ENCODE results near the gene DAAM2.

The DAAM2 gene

DNA sequence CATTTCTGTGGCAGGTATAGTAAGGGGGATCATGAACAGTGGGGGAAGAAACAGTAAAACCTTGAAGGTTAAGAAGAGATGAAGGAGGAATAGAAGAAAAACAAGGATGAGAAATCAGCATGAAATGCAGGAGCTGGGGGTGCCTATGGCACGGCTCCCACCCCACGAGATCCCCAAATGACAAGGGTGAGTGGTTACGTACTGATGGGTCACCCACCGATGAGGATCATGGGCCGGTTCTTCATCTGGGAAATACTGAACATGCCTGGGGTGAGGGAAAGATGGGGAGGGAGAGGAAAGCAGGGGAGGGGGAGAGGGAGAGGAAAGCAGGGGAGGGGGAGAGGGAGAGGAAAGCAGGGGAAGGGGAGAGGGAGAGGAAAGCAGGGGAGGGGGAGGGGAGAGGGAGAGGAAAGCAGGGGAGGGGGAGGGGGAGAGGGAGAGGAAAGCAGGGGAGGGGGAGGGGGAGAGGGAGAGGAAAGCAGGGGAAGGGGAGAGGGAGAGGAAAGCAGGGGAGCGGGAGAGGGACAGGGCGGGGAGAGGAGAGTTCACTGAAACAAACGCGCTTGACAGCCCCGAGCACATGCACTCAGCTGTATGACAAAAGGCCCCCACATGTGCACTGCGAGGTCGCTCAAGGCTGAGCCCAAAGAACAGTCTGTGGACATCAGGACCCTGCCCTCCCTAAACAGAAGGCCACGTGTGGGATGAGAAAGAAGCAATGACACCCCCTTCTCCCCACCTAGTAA is 116.8 kb downstream of the DAAM2 start:
- Histone ChIP-seq H3K36me3 (ENCODE audit: control insufficient read depth, insufficient read depth, low read length) (no peaks in the 10 kb centered on the region), H4K8ac (ENCODE audit: low read depth, low read length) (no peak overlapping the region), H3K4me3 (ENCODE audit: low read length) (no peak overlapping the region), H2BK15ac (replicated peaks; ENCODE audit: low read depth) (no peak overlapping the region), H3K9ac (ENCODE audit: low read length) (no peak overlapping the region), H3K56ac (ENCODE audit: low read length) (no peak overlapping the region), H3K4me1 (ENCODE audit: control insufficient read depth, low read depth, low read length) (no peaks in the 10 kb centered on the region), H3K79me1 (ENCODE audit: low read length) (no peaks in the 10 kb centered on the region), H3K27ac (ENCODE audit: low read depth, low read length) (no peak overlapping the region), H3K27me3 (ENCODE audit: insufficient read depth, low read length, poor library complexity) (no peaks in the 10 kb centered on the region), H2BK5ac (ENCODE audit: low read length) (no peak overlapping the region), H3K79me2 (ENCODE audit: control insufficient read depth, insufficient read depth, low read length) (no peaks in the 10 kb centered on the region), H3K4me2 (ENCODE audit: low read length) (no peak overlapping the region), H3K4ac (ENCODE audit: low read depth, low read length) (no peak overlapping the region), H3K18ac (ENCODE audit: low read length) (no peak overlapping the region), H2BK120ac (ENCODE audit: low read depth, low read length) (no peak overlapping the region), H4K5ac (ENCODE audit: low read length) (no peak overlapping the region), H3K23ac (ENCODE audit: low read length) (no peak overlapping the region), H2AK5ac (ENCODE audit: low read length) (no peak overlapping the region)
- DNase-seq: no peak
- WGBS (ENCODE audit: extremely low coverage, insufficient coverage, low lambda C conversion rate): no CpG with 5 or more reads among the region's 13 CpGs

DNA sequence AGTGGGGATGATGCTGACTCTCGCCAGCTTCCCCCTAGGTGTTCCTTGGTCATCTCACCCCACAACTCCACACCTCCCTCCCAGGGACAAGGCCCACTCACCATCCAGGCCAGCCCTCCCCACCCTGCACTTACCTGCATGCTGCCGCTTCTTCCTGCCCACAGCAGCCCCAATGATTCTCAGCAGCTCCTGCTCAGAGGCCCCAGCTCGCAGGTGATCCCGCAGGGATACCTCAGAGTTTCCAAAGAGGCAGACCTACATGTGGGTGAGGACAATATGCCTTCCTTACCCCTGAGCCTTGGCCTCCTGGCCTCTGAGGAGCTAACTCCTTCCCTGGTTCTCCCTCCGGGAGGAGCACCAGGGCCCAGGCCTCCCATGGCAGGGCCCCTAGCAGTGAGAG is 117.5 kb downstream of the DAAM2 start:
- H2BK5ac ChIP-seq (ENCODE audit: low read length): no peak overlapping the region
- DNase-seq: no peak
- no peak overlapping the region for H3K23ac ChIP-seq (ENCODE audit: low read length)
- H3K4me2 ChIP-seq (ENCODE audit: low read length): no peak overlapping the region
- no peak overlapping the region for H3K4ac ChIP-seq (ENCODE audit: low read depth, low read length)
- H3K36me3 ChIP-seq (ENCODE audit: control insufficient read depth, insufficient read depth, low read length): no peaks in the 10 kb centered on the region
- no peaks in the 10 kb centered on the region for H3K79me2 ChIP-seq (ENCODE audit: control insufficient read depth, insufficient read depth, low read length)
- H2BK15ac ChIP-seq (replicated peaks; ENCODE audit: low read depth): no peak overlapping the region
- H3K56ac ChIP-seq (ENCODE audit: low read length): no peak overlapping the region
- H2BK120ac ChIP-seq (ENCODE audit: low read depth, low read length): no peak overlapping the region
- no peak overlapping the region for H3K9ac ChIP-seq (ENCODE audit: low read length)
- H2AK5ac ChIP-seq (ENCODE audit: low read length): no peak overlapping the region
- no peak overlapping the region for H4K5ac ChIP-seq (ENCODE audit: low read length)
- no peak overlapping the region for H3K27ac ChIP-seq (ENCODE audit: low read depth, low read length)
- WGBS (ENCODE audit: extremely low coverage, insufficient coverage, low lambda C conversion rate): no CpG with 5 or more reads among the region's 5 CpGs
- no peaks in the 10 kb centered on the region for H3K27me3 ChIP-seq (ENCODE audit: insufficient read depth, low read length, poor library complexity)
- H3K18ac ChIP-seq (ENCODE audit: low read length): no peak overlapping the region
- no peak overlapping the region for H4K8ac ChIP-seq (ENCODE audit: low read depth, low read length)
- H3K79me1 ChIP-seq (ENCODE audit: low read length): no peaks in the 10 kb centered on the region
- H3K4me3 ChIP-seq (ENCODE audit: low read length): no peak overlapping the region
- H3K4me1 ChIP-seq (ENCODE audit: control insufficient read depth, low read depth, low read length): no peaks in the 10 kb centered on the region

DNA sequence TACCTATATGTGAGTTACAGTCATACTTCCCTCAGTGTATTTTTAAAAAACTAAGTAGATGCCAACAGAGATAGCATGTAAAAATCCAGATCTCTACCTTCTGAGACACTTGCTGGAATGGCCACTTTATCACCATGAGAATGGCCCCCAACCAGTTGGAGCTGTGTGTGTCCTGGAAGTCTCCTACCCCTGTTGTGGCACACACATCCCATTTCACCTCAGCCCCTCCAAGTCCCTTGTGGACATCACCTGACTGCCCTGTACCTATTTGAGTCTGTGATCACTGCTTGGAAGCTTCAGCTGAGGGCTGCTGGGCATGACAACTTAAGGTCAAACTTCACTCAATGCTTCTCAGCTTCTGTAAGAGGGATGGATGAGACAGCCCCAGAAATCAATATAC is 118.0 kb downstream of the DAAM2 start:
- no peak overlapping the region for H2AK5ac ChIP-seq (ENCODE audit: low read length)
- H3K79me2 ChIP-seq (ENCODE audit: control insufficient read depth, insufficient read depth, low read length): no peaks in the 10 kb centered on the region
- no peak overlapping the region for H4K8ac ChIP-seq (ENCODE audit: low read depth, low read length)
- H3K56ac ChIP-seq (ENCODE audit: low read length): no peak overlapping the region
- no peaks in the 10 kb centered on the region for H3K4me1 ChIP-seq (ENCODE audit: control insufficient read depth, low read depth, low read length)
- no peak overlapping the region for H3K4me3 ChIP-seq (ENCODE audit: low read length)
- H3K27me3 ChIP-seq (ENCODE audit: insufficient read depth, low read length, poor library complexity): no peaks in the 10 kb centered on the region
- H3K79me1 ChIP-seq (ENCODE audit: low read length): no peaks in the 10 kb centered on the region
- H3K36me3 ChIP-seq (ENCODE audit: control insufficient read depth, insufficient read depth, low read length): no peaks in the 10 kb centered on the region
- H2BK5ac ChIP-seq (ENCODE audit: low read length): no peak overlapping the region
- H3K4me2 ChIP-seq (ENCODE audit: low read length): no peak overlapping the region
- no peak overlapping the region for H3K18ac ChIP-seq (ENCODE audit: low read length)
- no peak overlapping the region for H3K4ac ChIP-seq (ENCODE audit: low read depth, low read length)
- H3K9ac ChIP-seq (ENCODE audit: low read length): no peak overlapping the region
- no peak overlapping the region for H2BK120ac ChIP-seq (ENCODE audit: low read depth, low read length)
- no peak for DNase-seq
- H3K23ac ChIP-seq (ENCODE audit: low read length): no peak overlapping the region
- H4K5ac ChIP-seq (ENCODE audit: low read length): no peak overlapping the region
- H2BK15ac ChIP-seq (replicated peaks; ENCODE audit: low read depth): no peak overlapping the region
- no peak overlapping the region for H3K27ac ChIP-seq (ENCODE audit: low read depth, low read length)

DNA sequence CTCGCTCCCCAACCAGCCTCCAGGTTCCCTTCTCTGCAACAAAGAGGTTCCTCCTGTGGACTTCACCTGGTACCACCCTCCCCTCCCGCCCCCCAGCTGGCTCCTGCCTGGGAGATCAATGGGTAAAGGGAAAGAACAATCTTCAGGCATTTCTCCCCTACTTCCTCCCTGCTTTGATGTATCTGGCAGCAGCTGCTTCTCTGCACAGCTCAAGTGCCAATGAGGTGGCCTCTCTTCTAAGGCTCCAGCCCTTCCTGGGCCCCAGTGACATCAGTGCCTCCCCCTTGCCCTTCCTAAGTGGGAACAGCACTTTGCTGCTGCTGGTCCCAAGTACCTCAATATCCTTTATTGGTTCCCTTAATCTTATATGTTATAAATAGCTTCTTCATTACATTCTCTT is 118.6 kb downstream of the DAAM2 start:
- Histone ChIP-seq H3K23ac (ENCODE audit: low read length) (no peak overlapping the region), H3K79me2 (ENCODE audit: control insufficient read depth, insufficient read depth, low read length) (no peaks in the 10 kb centered on the region), H3K4me1 (ENCODE audit: control insufficient read depth, low read depth, low read length) (no peaks in the 10 kb centered on the region), H3K36me3 (ENCODE audit: control insufficient read depth, insufficient read depth, low read length) (no peaks in the 10 kb centered on the region), H4K8ac (ENCODE audit: low read depth, low read length) (no peak overlapping the region), H2BK120ac (ENCODE audit: low read depth, low read length) (no peak overlapping the region), H3K56ac (ENCODE audit: low read length) (no peak overlapping the region), H3K79me1 (ENCODE audit: low read length) (no peaks in the 10 kb centered on the region), H2BK15ac (replicated peaks; ENCODE audit: low read depth) (no peak overlapping the region), H3K27ac (ENCODE audit: low read depth, low read length) (no peak overlapping the region), H2BK5ac (ENCODE audit: low read length) (no peak overlapping the region), H3K18ac (ENCODE audit: low read length) (no peak overlapping the region), H2AK5ac (ENCODE audit: low read length) (no peak overlapping the region), H3K9ac (ENCODE audit: low read length) (no peak overlapping the region), H3K4me3 (ENCODE audit: low read length) (no peak overlapping the region), H3K27me3 (ENCODE audit: insufficient read depth, low read length, poor library complexity) (no peaks in the 10 kb centered on the region), H3K4me2 (ENCODE audit: low read length) (no peak overlapping the region), H4K5ac (ENCODE audit: low read length) (no peak overlapping the region), H3K4ac (ENCODE audit: low read depth, low read length) (no peak overlapping the region)
- no peak for DNase-seq
- no CpG with 5 or more reads among the region's 2 CpGs for WGBS (ENCODE audit: extremely low coverage, insufficient coverage, low lambda C conversion rate)

DNA sequence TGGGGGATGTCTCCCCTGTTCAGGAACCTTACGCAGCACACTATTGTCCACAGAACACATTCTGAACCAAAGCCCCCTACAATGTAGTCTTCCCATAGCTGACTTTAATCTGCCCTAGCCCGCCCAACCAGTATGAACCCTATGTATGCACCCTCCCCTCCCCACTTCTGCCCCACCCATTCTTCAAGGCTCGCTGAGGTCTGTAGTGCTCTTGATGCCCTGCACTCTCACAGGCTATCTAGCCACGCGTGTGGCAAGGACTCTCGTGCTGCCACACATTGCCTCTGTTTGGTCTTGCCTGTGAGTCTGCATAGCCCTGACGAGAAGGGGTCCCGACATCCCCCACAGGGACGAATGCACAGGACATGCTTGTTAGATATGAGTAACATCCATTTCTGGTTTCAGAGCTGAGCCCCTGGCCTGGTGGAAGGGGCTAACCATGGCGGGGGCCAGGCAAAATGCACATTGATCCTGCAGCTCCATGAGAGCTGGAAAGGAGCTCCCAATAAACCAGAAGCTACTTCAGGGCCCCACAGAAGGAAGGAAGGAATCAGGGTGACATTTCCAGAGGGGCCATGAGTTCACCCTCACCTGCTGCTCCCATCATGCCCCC is 119.4 kb downstream of the DAAM2 start:
- Histone ChIP-seq H3K4me2 (ENCODE audit: low read length) (no peak overlapping the region), H3K56ac (ENCODE audit: low read length) (no peak overlapping the region), H3K9ac (ENCODE audit: low read length) (no peak overlapping the region), H2AK5ac (ENCODE audit: low read length) (no peak overlapping the region), H4K5ac (ENCODE audit: low read length) (no peak overlapping the region), H3K4ac (ENCODE audit: low read depth, low read length) (no peak overlapping the region), H3K4me1 (ENCODE audit: control insufficient read depth, low read depth, low read length) (no peaks in the 10 kb centered on the region), H3K27me3 (ENCODE audit: insufficient read depth, low read length, poor library complexity) (no peaks in the 10 kb centered on the region), H3K27ac (ENCODE audit: low read depth, low read length) (no peak overlapping the region), H3K36me3 (ENCODE audit: control insufficient read depth, insufficient read depth, low read length) (no peaks in the 10 kb centered on the region), H3K79me2 (ENCODE audit: control insufficient read depth, insufficient read depth, low read length) (no peaks in the 10 kb centered on the region), H3K18ac (ENCODE audit: low read length) (no peak overlapping the region), H3K23ac (ENCODE audit: low read length) (no peak overlapping the region), H3K4me3 (ENCODE audit: low read length) (no peak overlapping the region), H4K8ac (ENCODE audit: low read depth, low read length) (no peak overlapping the region), H2BK15ac (replicated peaks; ENCODE audit: low read depth) (no peak overlapping the region), H2BK120ac (ENCODE audit: low read depth, low read length) (no peak overlapping the region), H2BK5ac (ENCODE audit: low read length) (no peak overlapping the region), H3K79me1 (ENCODE audit: low read length) (no peaks in the 10 kb centered on the region)
- no peak for DNase-seq
- WGBS (ENCODE audit: extremely low coverage, insufficient coverage, low lambda C conversion rate): no CpG with 5 or more reads among the region's 10 CpGs

DNA sequence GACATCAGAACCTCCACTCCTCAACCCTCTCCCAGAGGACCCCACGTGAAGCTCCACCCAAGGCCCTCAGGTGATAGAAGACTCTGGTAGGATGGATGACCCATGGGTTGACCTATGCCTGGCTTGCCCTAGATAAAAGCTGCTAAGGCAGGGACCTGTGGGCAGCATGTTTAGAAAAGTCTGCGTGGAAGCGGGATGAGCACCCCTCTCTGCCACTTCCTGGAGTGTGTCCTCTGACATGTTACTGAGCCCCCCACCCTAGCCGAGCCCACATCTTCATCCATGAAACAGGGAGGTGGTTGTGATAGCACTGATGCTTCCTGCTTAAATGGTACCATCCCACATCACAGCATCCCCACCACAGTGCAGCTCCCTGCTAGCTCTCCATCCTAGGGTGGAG is 120.3 kb downstream of the DAAM2 start:
- no CpG with 5 or more reads among the region's 4 CpGs for WGBS (ENCODE audit: extremely low coverage, insufficient coverage, low lambda C conversion rate)
- Histone ChIP-seq H3K23ac (ENCODE audit: low read length) (no peak overlapping the region), H3K4me2 (ENCODE audit: low read length) (no peak overlapping the region), H2BK15ac (replicated peaks; ENCODE audit: low read depth) (no peak overlapping the region), H3K18ac (ENCODE audit: low read length) (no peak overlapping the region), H3K4me1 (ENCODE audit: control insufficient read depth, low read depth, low read length) (no peaks in the 10 kb centered on the region), H3K56ac (ENCODE audit: low read length) (no peak overlapping the region), H3K36me3 (ENCODE audit: control insufficient read depth, insufficient read depth, low read length) (no peaks in the 10 kb centered on the region), H3K4me3 (ENCODE audit: low read length) (no peak overlapping the region), H3K79me2 (ENCODE audit: control insufficient read depth, insufficient read depth, low read length) (no peaks in the 10 kb centered on the region), H3K27me3 (ENCODE audit: insufficient read depth, low read length, poor library complexity) (no peaks in the 10 kb centered on the region), H3K9ac (ENCODE audit: low read length) (no peak overlapping the region), H3K27ac (ENCODE audit: low read depth, low read length) (no peak overlapping the region), H4K5ac (ENCODE audit: low read length) (no peak overlapping the region), H3K79me1 (ENCODE audit: low read length) (no peaks in the 10 kb centered on the region), H2BK5ac (ENCODE audit: low read length) (no peak overlapping the region), H4K8ac (ENCODE audit: low read depth, low read length) (no peak overlapping the region), H2AK5ac (ENCODE audit: low read length) (no peak overlapping the region), H3K4ac (ENCODE audit: low read depth, low read length) (no peak overlapping the region), H2BK120ac (ENCODE audit: low read depth, low read length) (no peak overlapping the region)
- no peak for DNase-seq
